HCT116 (cell line): Measurements from ENCODE around the gene HOMER2. TPM values are rescaled to one million over a fixed set of nuclear protein-coding genes. Genes with fewer than 3 reads are reported as not detected.
A peak's percentile ranks its signal among the peaks of the same experiment; 100 is the strongest.

ENCODE experiments used
- ATAC-seq: fragments of 200-7000 bp; cut with Tn5 transposase; 2 replicates; pipeline ENCODE4 v1.9.1; 2020; ENCODE audit warnings: mild to moderate bottlenecking, moderate library complexity
- BruUV-seq: library from RNA; stranded (reverse); fragments of 400-500 nt; replicated peaks from 2 replicates; lab custom pipeline; 2021; lab: Mats Ljungman, UMichigan
- CTCF ChIA-PET: fragments of 300-600 bp; sonication (Branson Sonifier 250); formaldehyde crosslinking; loops from one replicate; lab custom pipeline; 2021; ENCODE audit warnings: antibody characterized with exemption; lab: Charles Lee
- POLR2A ChIA-PET: fragments of 300-600, 350-600 bp; sonication (Branson Sonifier 250); formaldehyde crosslinking; loops from one replicate; lab custom pipeline; 2021; ENCODE audit warnings: antibody characterized with exemption; lab: Charles Lee
- RAD21 ChIA-PET, 2 experiments: fragments of 300-600 bp; sonication (Branson Sonifier 250); formaldehyde crosslinking; loops; one replicate each; lab custom pipeline; 2023; ENCODE audit warnings: low total read pairs in 2 of 2; ENCODE audit not compliant: uncharacterized antibody in 2 of 2, unreplicated experiment in 2 of 2, low non-redundant PET in 1 of 2; lab: Charles Lee
- DNase-seq: peaks from one replicate; pipeline ENCODE4 v3.0.0-alpha.2; 2010; ENCODE audit warnings: low read depth, low spot score
- H2AFZ ChIP-seq: fragments of 200-600 bp; shearing (Covaris generic), sonication (generic); 2 replicates; pipeline ENCODE4 v1.6.1; 2017; ENCODE audit warnings: low read depth, mixed run types, mixed read lengths, antibody characterized with exemption, low read length; ENCODE audit not compliant: poor library complexity, severe bottlenecking
- H3K27ac ChIP-seq: 2 replicates; pipeline ENCODE4 v1.5.1; 2012; ENCODE audit warnings: low read depth, low read length
- H3K27me3 ChIP-seq: fragments of 200-600 bp; sonication (generic); 2 replicates; pipeline ENCODE4 v1.6.1; 2016; ENCODE audit warnings: mixed run types, low read length, mixed read lengths; ENCODE audit not compliant: insufficient read depth
- H3K36me3 ChIP-seq, 2 experiments: fragments of 200-500 bp in 1 of 2; fragments of 200-600 bp in 1 of 2; sonication (Bioruptor generic) in 1 of 2; sonication (generic) in 1 of 2; 2 replicates each; pipeline versions ENCODE4 v1.5.1 to v1.6.1; 2014 to 2016; ENCODE audit warnings: low read length in 2 of 2, inconsistent platforms in 1 of 2, mixed read lengths in 1 of 2, mixed run types in 1 of 2; ENCODE audit not compliant: insufficient read depth in 2 of 2, control insufficient read depth in 1 of 2
- H3K4me1 ChIP-seq, 2 experiments: fragments of 200-600 bp in 1 of 2; sonication (generic) in 1 of 2; 2 replicates each; pipeline versions ENCODE4 v1.5.1 to v1.6.1; 2012 to 2017; ENCODE audit warnings: low read length in 2 of 2, inconsistent platforms in 1 of 2, mild to moderate bottlenecking in 1 of 2, mixed read lengths in 1 of 2, mixed run types in 1 of 2, moderate library complexity in 1 of 2; ENCODE audit not compliant: insufficient read depth in 2 of 2, control insufficient read depth in 1 of 2
- H3K4me2 ChIP-seq: fragments of 200-600 bp; sonication (generic); 2 replicates; pipeline ENCODE4 v1.6.1; 2017; ENCODE audit warnings: mixed run types, low read length, mixed read lengths
- H3K4me3 ChIP-seq, 2 experiments: fragments of 200-600 bp in 1 of 2; sonication (generic) in 1 of 2; replicated peaks in 1 of 2; 2 replicates each; pipeline ENCODE4 v1.5.1; 2011 to 2016; ENCODE audit warnings: low read length in 2 of 2, control low read depth in 1 of 2, low read depth in 1 of 2, mild to moderate bottlenecking in 1 of 2, mixed read lengths in 1 of 2, mixed run types in 1 of 2
- H3K79me2 ChIP-seq: fragments of 200-600 bp; sonication (generic); 2 replicates; pipeline ENCODE4 v1.6.1; 2017; ENCODE audit warnings: mild to moderate bottlenecking, mixed run types, low read length, moderate library complexity, mixed read lengths; ENCODE audit not compliant: insufficient read depth
- H3K9ac ChIP-seq: fragments of 200-600 bp; sonication (generic); 2 replicates; pipeline ENCODE4 v1.6.1; 2016; ENCODE audit warnings: low read length, mixed read lengths
- H3K9me2 ChIP-seq: fragments of 200-600 bp; sonication (generic), shearing (Covaris generic); 2 replicates; pipeline ENCODE4 v1.6.1; 2017; ENCODE audit warnings: mixed run types, mild to moderate bottlenecking, moderate library complexity; ENCODE audit not compliant: insufficient read depth
- H3K9me3 ChIP-seq, 2 experiments: fragments of 200-500 bp in 1 of 2; fragments of 200-600 bp in 1 of 2; sonication (Bioruptor generic) in 1 of 2; sonication (generic) in 1 of 2; 2 replicates each; pipeline ENCODE4 v1.6.1; 2014 to 2017; ENCODE audit warnings: low read length in 2 of 2, mixed read lengths in 2 of 2, inconsistent platforms in 1 of 2, low read depth in 1 of 2, mild to moderate bottlenecking in 1 of 2, mixed run types in 1 of 2, moderate library complexity in 1 of 2; ENCODE audit not compliant: control insufficient read depth in 1 of 2, insufficient read depth in 1 of 2
- H4K20me1 ChIP-seq: fragments of 200-600 bp; sonication (generic), shearing (Covaris generic); 2 replicates; pipeline ENCODE4 v1.6.1; 2017; ENCODE audit warnings: mixed run types, mild to moderate bottlenecking, moderate library complexity; ENCODE audit not compliant: insufficient read depth
- CBX3 ChIP-seq: IDR thresholded peaks from 2 replicates; pipeline ENCODE4 v1.6.1; 2012; ENCODE audit warnings: low read depth
- CEBPB ChIP-seq: IDR thresholded peaks from 2 replicates; pipeline ENCODE4 v1.6.1; 2012; ENCODE audit warnings: low read depth
- EGR1 ChIP-seq: IDR thresholded peaks from 2 replicates; pipeline ENCODE4 v1.6.1; 2012; ENCODE audit warnings: low read depth
- ELF1 ChIP-seq: IDR thresholded peaks from 2 replicates; pipeline ENCODE4 v1.6.1; 2012; ENCODE audit warnings: low read depth, borderline replicate concordance
- EZH2 ChIP-seq: fragments of 200-600 bp; sonication (generic); IDR thresholded peaks from 2 replicates; pipeline ENCODE4 v1.6.1; 2017; ENCODE audit warnings: antibody characterized with exemption, mixed run types
- EZH2phosphoT487 ChIP-seq: fragments of 200-600 bp; IDR thresholded peaks from 2 replicates; pipeline ENCODE4 v1.6.1; 2018; ENCODE audit warnings: antibody characterized with exemption, borderline replicate concordance
- JUND ChIP-seq: IDR thresholded peaks from 2 replicates; pipeline ENCODE4 v1.6.1; 2012
- POLR2A ChIP-seq: IDR thresholded peaks from 2 replicates; pipeline ENCODE4 v1.7.0; 2011; ENCODE audit warnings: borderline replicate concordance; ENCODE audit not compliant: insufficient read depth, insufficient read length; ENCODE audit errors: extremely low read depth
- POLR2AphosphoS5 ChIP-seq: IDR thresholded peaks from 2 replicates; pipeline ENCODE4 v1.6.1; 2011; ENCODE audit warnings: mild to moderate bottlenecking, low read depth, low read length, moderate library complexity
- RAD21 ChIP-seq: IDR thresholded peaks from 2 replicates; pipeline ENCODE4 v1.6.1; 2012; ENCODE audit warnings: low read depth, mild to moderate bottlenecking
- SP1 ChIP-seq: IDR thresholded peaks from 2 replicates; pipeline ENCODE4 v1.6.1; 2012; ENCODE audit warnings: low read depth
- SRF ChIP-seq: IDR thresholded peaks from 2 replicates; pipeline ENCODE4 v1.6.1; 2012; ENCODE audit warnings: low read depth
- TCF7L2 ChIP-seq: IDR thresholded peaks from 2 replicates; pipeline ENCODE4 v1.7.0; 2011; ENCODE audit warnings: borderline replicate concordance, inconsistent platforms; ENCODE audit not compliant: insufficient read depth, insufficient read length; ENCODE audit errors: extremely low read depth
- YY1 ChIP-seq: IDR thresholded peaks from 2 replicates; pipeline ENCODE4 v1.6.1; 2011; ENCODE audit warnings: low read length, low read depth, moderate library complexity, mild to moderate bottlenecking; ENCODE audit not compliant: insufficient replicate concordance; ENCODE audit errors: extremely low read depth
- ZFX ChIP-seq: fragments of 450-650 bp; IDR thresholded peaks from 2 replicates; pipeline ENCODE4 v1.6.1; 2017
- ZNF274 ChIP-seq: fragments of 200-500 bp; sonication (Bioruptor generic); IDR thresholded peaks from 2 replicates; pipeline ENCODE4 v1.6.1; 2014; ENCODE audit warnings: mild to moderate bottlenecking, low read depth, low read length, inconsistent platforms
- intact Hi-C: fragments of 100-400 bp; cut with micrococcal nuclease; formaldehyde crosslinking; loops from 2 replicates; pipeline ENCODE4 v1.10.0; 2022
- total RNA-seq: library from RNA; stranded (reverse); gene quantifications from one replicate; pipeline ENCODE4 v1.2.1, GENCODE V29; 2021; ENCODE audit not compliant: unreplicated experiment
- TF ChIP-seq, protein P1 (sequence below), 3 experiments: fragments of 200-600 bp in 1 of 3; sonication (generic) in 1 of 3; IDR thresholded peaks in 2 of 3; conservative IDR thresholded peaks in 1 of 3; 2 replicates each; pipeline ENCODE4 v1.5.1; 2012 to 2017; ENCODE audit warnings: low read depth in 2 of 3, low read length in 2 of 3, antibody characterized with exemption in 1 of 3, borderline replicate concordance in 1 of 3, control low read depth in 1 of 3, mild to moderate bottlenecking in 1 of 3, mixed read lengths in 1 of 3, mixed run types in 1 of 3, moderate library complexity in 1 of 3; ENCODE audit not compliant: insufficient read depth in 1 of 3
- TF ChIP-seq, protein P2 (sequence below): IDR thresholded peaks from 2 replicates; pipeline ENCODE4 v1.6.1; 2011; ENCODE audit warnings: mild to moderate bottlenecking, low read length, moderate library complexity; ENCODE audit not compliant: insufficient replicate concordance; ENCODE audit errors: extremely low read depth
- TF ChIP-seq, protein P3 (sequence below): IDR thresholded peaks from 2 replicates; pipeline ENCODE4 v1.6.1; 2012; ENCODE audit warnings: low read depth
- TF ChIP-seq, protein P4 (sequence below): IDR thresholded peaks from 2 replicates; pipeline ENCODE4 v1.6.1; 2012

Gene HOMER2
- total RNA-seq, 1 experiment from 2014 or later = 3.9 TPM

DNA sequence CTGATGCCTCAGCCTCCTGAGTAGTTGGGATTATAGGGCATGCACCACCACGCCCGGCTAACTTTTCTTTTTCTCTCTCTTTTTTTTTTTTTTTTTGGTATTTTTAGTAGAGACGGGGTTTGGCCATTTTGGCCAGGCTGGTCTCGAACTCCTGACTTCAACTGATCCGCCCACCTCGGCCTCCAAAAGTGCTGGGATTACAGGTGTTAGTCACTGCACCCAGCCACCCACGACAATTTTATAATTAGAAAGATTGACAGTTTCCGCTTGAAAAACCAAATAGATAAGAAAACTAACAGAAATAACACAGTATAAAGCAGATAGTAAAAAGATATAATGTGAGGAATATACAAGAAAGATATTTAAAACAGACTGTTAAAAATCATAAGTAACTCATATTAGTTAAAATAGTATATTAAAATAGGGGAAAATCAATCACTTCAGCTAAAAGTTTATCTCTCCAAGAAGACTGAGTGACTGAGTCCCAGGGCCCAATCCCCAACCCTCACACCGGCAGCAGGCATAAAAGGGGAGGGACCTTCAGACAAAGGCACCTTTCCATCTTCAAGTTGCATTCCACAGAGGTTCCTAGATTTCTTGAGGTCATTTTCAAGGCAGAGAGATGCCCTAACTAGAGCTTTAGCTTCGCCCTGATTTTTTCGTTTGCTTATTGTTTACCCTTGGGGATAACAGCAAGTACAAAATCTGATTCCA lies 144.4 kb downstream of the HOMER2 start:
- DNase-seq (no peak), ATAC-seq (no peak)
- Histone ChIP-seq H3K27ac (peak overlapping the region; percentile 96; the same call in 1 of the 2 replicates), H3K27me3 (no peaks in the 10 kb centered on the region), H3K79me2 (peaks cover 29% of the 10 kb centered on the region), H4K20me1 (no peaks in the 10 kb centered on the region), H3K4me1 (peaks cover 9 to 29% of the 10 kb centered on the region in 2 experiments; a peak in 2 of 4 replicates), H3K9me2 (no peaks in the 10 kb centered on the region), H3K36me3 (no peaks in the 10 kb centered on the region; a peak in 1 of 4 replicates), H3K4me2 (peak overlapping the region; percentile 88; the same call in 1 of the 2 replicates), H3K4me3 (no peak overlapping the region), H2AFZ (peak overlapping the region; percentile 75), H3K9me3 (no peaks in the 10 kb centered on the region), H3K9ac (no peak overlapping the region)
- CTCF ChIA-PET = interaction anchor here (1.3 kb wide), 1 partner anchor 277 kb away, joined by 3 read pairs; no protein-coding TSS in a partner anchor
- POLR2A ChIA-PET = no interaction called here
- BruUV-seq = no TSS peak
- RAD21 ChIA-PET = no interaction called here
- intact Hi-C loops = loop anchor here (5.0 kb wide), 2 partner anchors 56 to 266 kb away; partner anchors contain the start of gene RPS17
- TF ChIP-seq EZH2phosphoT487 (no peak), RAD21 (no peak), SRF (no peak), TCF7L2 (no peak), EGR1 (no peak), POLR2A (no peak), YY1 (no peak), ZFX (no peak), ZNF274 (no peak), EZH2 (no peak), ELF1 (no peak), CEBPB (no peak), CBX3 (no peak), JUND (no peak), POLR2AphosphoS5 (no peak), SP1 (no peak)
- TF ChIP-seq, protein P1, sequence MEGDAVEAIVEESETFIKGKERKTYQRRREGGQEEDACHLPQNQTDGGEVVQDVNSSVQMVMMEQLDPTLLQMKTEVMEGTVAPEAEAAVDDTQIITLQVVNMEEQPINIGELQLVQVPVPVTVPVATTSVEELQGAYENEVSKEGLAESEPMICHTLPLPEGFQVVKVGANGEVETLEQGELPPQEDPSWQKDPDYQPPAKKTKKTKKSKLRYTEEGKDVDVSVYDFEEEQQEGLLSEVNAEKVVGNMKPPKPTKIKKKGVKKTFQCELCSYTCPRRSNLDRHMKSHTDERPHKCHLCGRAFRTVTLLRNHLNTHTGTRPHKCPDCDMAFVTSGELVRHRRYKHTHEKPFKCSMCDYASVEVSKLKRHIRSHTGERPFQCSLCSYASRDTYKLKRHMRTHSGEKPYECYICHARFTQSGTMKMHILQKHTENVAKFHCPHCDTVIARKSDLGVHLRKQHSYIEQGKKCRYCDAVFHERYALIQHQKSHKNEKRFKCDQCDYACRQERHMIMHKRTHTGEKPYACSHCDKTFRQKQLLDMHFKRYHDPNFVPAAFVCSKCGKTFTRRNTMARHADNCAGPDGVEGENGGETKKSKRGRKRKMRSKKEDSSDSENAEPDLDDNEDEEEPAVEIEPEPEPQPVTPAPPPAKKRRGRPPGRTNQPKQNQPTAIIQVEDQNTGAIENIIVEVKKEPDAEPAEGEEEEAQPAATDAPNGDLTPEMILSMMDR (IDR thresholded peaks at IDR 0.05 in 2 of 3, conservative IDR thresholded peaks at IDR 0.05 in 1 of 3; ENCODE audit: borderline replicate concordance in 1 of 3, insufficient read depth in 1 of 3, low read depth in 2 of 3, low read length in 2 of 3) = no peak
- TF ChIP-seq, protein P2, sequence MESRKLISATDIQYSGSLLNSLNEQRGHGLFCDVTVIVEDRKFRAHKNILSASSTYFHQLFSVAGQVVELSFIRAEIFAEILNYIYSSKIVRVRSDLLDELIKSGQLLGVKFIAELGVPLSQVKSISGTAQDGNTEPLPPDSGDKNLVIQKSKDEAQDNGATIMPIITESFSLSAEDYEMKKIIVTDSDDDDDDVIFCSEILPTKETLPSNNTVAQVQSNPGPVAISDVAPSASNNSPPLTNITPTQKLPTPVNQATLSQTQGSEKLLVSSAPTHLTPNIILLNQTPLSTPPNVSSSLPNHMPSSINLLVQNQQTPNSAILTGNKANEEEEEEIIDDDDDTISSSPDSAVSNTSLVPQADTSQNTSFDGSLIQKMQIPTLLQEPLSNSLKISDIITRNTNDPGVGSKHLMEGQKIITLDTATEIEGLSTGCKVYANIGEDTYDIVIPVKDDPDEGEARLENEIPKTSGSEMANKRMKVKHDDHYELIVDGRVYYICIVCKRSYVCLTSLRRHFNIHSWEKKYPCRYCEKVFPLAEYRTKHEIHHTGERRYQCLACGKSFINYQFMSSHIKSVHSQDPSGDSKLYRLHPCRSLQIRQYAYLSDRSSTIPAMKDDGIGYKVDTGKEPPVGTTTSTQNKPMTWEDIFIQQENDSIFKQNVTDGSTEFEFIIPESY = no peak
- TF ChIP-seq, protein P3, sequence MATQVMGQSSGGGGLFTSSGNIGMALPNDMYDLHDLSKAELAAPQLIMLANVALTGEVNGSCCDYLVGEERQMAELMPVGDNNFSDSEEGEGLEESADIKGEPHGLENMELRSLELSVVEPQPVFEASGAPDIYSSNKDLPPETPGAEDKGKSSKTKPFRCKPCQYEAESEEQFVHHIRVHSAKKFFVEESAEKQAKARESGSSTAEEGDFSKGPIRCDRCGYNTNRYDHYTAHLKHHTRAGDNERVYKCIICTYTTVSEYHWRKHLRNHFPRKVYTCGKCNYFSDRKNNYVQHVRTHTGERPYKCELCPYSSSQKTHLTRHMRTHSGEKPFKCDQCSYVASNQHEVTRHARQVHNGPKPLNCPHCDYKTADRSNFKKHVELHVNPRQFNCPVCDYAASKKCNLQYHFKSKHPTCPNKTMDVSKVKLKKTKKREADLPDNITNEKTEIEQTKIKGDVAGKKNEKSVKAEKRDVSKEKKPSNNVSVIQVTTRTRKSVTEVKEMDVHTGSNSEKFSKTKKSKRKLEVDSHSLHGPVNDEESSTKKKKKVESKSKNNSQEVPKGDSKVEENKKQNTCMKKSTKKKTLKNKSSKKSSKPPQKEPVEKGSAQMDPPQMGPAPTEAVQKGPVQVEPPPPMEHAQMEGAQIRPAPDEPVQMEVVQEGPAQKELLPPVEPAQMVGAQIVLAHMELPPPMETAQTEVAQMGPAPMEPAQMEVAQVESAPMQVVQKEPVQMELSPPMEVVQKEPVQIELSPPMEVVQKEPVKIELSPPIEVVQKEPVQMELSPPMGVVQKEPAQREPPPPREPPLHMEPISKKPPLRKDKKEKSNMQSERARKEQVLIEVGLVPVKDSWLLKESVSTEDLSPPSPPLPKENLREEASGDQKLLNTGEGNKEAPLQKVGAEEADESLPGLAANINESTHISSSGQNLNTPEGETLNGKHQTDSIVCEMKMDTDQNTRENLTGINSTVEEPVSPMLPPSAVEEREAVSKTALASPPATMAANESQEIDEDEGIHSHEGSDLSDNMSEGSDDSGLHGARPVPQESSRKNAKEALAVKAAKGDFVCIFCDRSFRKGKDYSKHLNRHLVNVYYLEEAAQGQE = no peak
- TF ChIP-seq, protein P4, sequence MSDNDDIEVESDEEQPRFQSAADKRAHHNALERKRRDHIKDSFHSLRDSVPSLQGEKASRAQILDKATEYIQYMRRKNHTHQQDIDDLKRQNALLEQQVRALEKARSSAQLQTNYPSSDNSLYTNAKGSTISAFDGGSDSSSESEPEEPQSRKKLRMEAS = no peak
- TF ChIP-seq, all 23 proteins: peak for 0
